ENCODE data around the gene POU1F1.

DNA sequence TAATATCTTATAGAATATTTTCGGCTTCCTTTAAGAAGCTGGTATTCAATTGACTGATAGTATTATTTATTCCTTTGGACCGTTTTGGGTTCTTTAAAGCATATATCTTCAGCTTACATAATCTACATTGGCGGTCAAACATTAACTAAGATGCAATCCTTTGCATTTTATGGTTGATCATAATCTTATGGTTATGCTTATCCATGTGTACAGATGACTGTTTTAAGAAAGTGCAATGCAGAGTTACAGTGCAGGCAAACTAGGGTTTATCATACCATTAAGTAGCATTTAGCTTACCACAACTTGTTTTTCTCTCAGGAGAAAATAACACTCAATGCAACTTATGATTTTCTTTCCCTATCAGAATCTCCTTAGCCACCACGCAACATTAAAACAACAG lies 41.4 kb upstream of the POU1F1 start:
- TF ChIP-seq FOXM1 (IDR thresholded peaks at IDR 0.05; ENCODE audit: low read depth) (no peak), RAD21 (IDR thresholded peaks at IDR 0.05; ENCODE audit: low read length) (no peak), SMC3 (IDR thresholded peaks at IDR 0.05; ENCODE audit: low read depth, low read length) (no peak), POLR2AphosphoS5 (IDR thresholded peaks at IDR 0.05; ENCODE audit: low read depth, low read length) (no peak), NRF1 (IDR thresholded peaks at IDR 0.05; ENCODE audit: low read depth, low read length) (no peak), EP300 (IDR thresholded peaks at IDR 0.05; ENCODE audit: borderline replicate concordance in 1 of 2, low read depth in 1 of 2, low read length in 1 of 2) (no peak), TAF1 (IDR thresholded peaks at IDR 0.05; ENCODE audit: borderline replicate concordance, low read depth, low read length) (no peak)
- TF ChIP-seq, protein P1, sequence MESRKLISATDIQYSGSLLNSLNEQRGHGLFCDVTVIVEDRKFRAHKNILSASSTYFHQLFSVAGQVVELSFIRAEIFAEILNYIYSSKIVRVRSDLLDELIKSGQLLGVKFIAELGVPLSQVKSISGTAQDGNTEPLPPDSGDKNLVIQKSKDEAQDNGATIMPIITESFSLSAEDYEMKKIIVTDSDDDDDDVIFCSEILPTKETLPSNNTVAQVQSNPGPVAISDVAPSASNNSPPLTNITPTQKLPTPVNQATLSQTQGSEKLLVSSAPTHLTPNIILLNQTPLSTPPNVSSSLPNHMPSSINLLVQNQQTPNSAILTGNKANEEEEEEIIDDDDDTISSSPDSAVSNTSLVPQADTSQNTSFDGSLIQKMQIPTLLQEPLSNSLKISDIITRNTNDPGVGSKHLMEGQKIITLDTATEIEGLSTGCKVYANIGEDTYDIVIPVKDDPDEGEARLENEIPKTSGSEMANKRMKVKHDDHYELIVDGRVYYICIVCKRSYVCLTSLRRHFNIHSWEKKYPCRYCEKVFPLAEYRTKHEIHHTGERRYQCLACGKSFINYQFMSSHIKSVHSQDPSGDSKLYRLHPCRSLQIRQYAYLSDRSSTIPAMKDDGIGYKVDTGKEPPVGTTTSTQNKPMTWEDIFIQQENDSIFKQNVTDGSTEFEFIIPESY (IDR thresholded peaks at IDR 0.05; ENCODE audit: borderline replicate concordance, low read depth): no peak
- TF ChIP-seq, protein P2, sequence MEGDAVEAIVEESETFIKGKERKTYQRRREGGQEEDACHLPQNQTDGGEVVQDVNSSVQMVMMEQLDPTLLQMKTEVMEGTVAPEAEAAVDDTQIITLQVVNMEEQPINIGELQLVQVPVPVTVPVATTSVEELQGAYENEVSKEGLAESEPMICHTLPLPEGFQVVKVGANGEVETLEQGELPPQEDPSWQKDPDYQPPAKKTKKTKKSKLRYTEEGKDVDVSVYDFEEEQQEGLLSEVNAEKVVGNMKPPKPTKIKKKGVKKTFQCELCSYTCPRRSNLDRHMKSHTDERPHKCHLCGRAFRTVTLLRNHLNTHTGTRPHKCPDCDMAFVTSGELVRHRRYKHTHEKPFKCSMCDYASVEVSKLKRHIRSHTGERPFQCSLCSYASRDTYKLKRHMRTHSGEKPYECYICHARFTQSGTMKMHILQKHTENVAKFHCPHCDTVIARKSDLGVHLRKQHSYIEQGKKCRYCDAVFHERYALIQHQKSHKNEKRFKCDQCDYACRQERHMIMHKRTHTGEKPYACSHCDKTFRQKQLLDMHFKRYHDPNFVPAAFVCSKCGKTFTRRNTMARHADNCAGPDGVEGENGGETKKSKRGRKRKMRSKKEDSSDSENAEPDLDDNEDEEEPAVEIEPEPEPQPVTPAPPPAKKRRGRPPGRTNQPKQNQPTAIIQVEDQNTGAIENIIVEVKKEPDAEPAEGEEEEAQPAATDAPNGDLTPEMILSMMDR (IDR thresholded peaks at IDR 0.05): no peak
- TF ChIP-seq, protein P3, sequence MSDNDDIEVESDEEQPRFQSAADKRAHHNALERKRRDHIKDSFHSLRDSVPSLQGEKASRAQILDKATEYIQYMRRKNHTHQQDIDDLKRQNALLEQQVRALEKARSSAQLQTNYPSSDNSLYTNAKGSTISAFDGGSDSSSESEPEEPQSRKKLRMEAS (IDR thresholded peaks at IDR 0.05; ENCODE audit: low read depth): no peak
- TF ChIP-seq, protein P4, sequence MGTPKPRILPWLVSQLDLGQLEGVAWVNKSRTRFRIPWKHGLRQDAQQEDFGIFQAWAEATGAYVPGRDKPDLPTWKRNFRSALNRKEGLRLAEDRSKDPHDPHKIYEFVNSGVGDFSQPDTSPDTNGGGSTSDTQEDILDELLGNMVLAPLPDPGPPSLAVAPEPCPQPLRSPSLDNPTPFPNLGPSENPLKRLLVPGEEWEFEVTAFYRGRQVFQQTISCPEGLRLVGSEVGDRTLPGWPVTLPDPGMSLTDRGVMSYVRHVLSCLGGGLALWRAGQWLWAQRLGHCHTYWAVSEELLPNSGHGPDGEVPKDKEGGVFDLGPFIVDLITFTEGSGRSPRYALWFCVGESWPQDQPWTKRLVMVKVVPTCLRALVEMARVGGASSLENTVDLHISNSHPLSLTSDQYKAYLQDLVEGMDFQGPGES (IDR thresholded peaks at IDR 0.05; ENCODE audit: low read depth, low read length): no peak
- TF ChIP-seq, protein P5, sequence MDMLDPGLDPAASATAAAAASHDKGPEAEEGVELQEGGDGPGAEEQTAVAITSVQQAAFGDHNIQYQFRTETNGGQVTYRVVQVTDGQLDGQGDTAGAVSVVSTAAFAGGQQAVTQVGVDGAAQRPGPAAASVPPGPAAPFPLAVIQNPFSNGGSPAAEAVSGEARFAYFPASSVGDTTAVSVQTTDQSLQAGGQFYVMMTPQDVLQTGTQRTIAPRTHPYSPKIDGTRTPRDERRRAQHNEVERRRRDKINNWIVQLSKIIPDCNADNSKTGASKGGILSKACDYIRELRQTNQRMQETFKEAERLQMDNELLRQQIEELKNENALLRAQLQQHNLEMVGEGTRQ (IDR thresholded peaks at IDR 0.05; ENCODE audit: borderline replicate concordance, low read depth, low read length): no peak

All from SK-N-SH (cell line).